Peyer's patch (tissue), 4 donors: ENCODE results near the gene GPR141. TPM values are rescaled to one million over a fixed set of nuclear protein-coding genes. Genes with fewer than 3 reads are reported as not detected.

Experiments used
- DNase-seq, 3 donors: peaks; one replicate each; pipeline ENCODE4 v3.0.0-alpha.2; 2017 to 2019
- H3K27ac ChIP-seq, 4 donors: fragments of 200-600 bp; sonication (generic); one replicate each; pipeline ENCODE4 v1.5.1; 2016 to 2019
- H3K27me3 ChIP-seq, 2 donors: fragments of 200-600 bp; sonication (generic); one replicate each; pipeline ENCODE4 v1.5.1; 2019
- H3K36me3 ChIP-seq, 3 donors: fragments of 200-600 bp; sonication (generic); one replicate each; pipeline ENCODE4 v1.5.1; 2016 to 2019
- H3K4me1 ChIP-seq, 4 donors: fragments of 200-600 bp; sonication (generic); one replicate each; pipeline ENCODE4 v1.5.1; 2016 to 2019
- H3K4me3 ChIP-seq, 4 donors: fragments of 200-600 bp; sonication (generic); 1 replicate in 3 of 4; 2 replicates in 1 of 4; pipeline ENCODE4 v1.5.1; 2016 to 2019; ENCODE audit warnings: mild to moderate bottlenecking in 1 of 4
- H3K9me3 ChIP-seq, 4 donors: fragments of 200-600 bp; sonication (generic); one replicate each; pipeline ENCODE4 v1.5.1; 2016 to 2019; ENCODE audit warnings: mild to moderate bottlenecking in 1 of 4
- CTCF ChIP-seq, 6 experiments: fragments of 450-650 bp in 4 of 6; fragments of 200-600 bp in 2 of 6; sonication (generic) in 1 of 6; IDR thresholded peaks; one replicate each; pipeline ENCODE4 v1.5.1; 2017 to 2019; ENCODE audit warnings: antibody characterized with exemption in 6 of 6, mild to moderate bottlenecking in 3 of 6, moderate library complexity in 1 of 6
- POLR2A ChIP-seq, 2 donors: fragments of 450-650 bp; IDR thresholded peaks; one replicate each; pipeline ENCODE4 v1.5.1; 2017; ENCODE audit warnings: antibody characterized with exemption in 2 of 2, mild to moderate bottlenecking in 2 of 2, moderate library complexity in 2 of 2
- total RNA-seq, 4 donors: library from RNA; depleted of rRNA; stranded (reverse); fragments of >200 nt; gene quantifications; one replicate each; pipeline ENCODE4 v1.1.0, GENCODE V29; 2016

The GPR141 gene
- total RNA-seq, 4 donors from 2014 or later: not detected

- Histone ChIP-seq H3K36me3 (no peaks in the 10 kb centered on the region), H3K4me3 (no peak overlapping the region), H3K9me3 (no peaks in the 10 kb centered on the region), H3K27me3 (no peaks in the 10 kb centered on the region), H3K4me1 (no peaks in the 10 kb centered on the region), H3K27ac (peak overlapping the region in 1 of 4 donors; percentile 40)
- no peak for DNase-seq
- TF ChIP-seq CTCF (IDR thresholded peaks at IDR 0.05): no peak
- TF ChIP-seq POLR2A (IDR thresholded peaks at IDR 0.05): no peak
These were observed 103.4 kb downstream of the GPR141 start for GRCh38 chr7:37786741-37787569.

Other genes starting within 250 kb of the GPR141 start
- 100 to 1,000 TPM in 1 of 4 donors, 10 to 100 TPM in 3; 43.1 to 381 (median 72.2) TPM for gene ELMO1, start 234.9 kb upstream of the GPR141 start, total RNA-seq
- 1 to 10 TPM in 1 of 4 donors, not detected in 3; 1.7 TPM for gene NME8, start 164.8 kb downstream of the GPR141 start, total RNA-seq
- 1 to 10 TPM in 1 of 4 donors, not detected in 3; 1.2 TPM for gene SFRP4, start 233.1 kb downstream of the GPR141 start, total RNA-seq
- 10 to 100 TPM in 3 of 4 donors, 1 to 10 TPM in 1; 7.4 to 22.5 (median 19.7) TPM for gene EPDR1, start 236.9 kb downstream of the GPR141 start, total RNA-seq